GM12878 (cell line): Measurements from ENCODE around the gene PITPNM1.

ENCODE experiments used
- POLR2A ChIP-seq: IDR thresholded peaks from 2 replicates; pipeline ENCODE4 v1.6.1; 2011; ENCODE audit warnings: low read depth, mild to moderate bottlenecking, low read length
- POLR2AphosphoS5 ChIP-seq: IDR thresholded peaks from 2 replicates; pipeline ENCODE4 v1.6.1; 2011; ENCODE audit warnings: mild to moderate bottlenecking, low read length, inconsistent platforms
- TAF1 ChIP-seq: IDR thresholded peaks from 2 replicates; pipeline ENCODE4 v1.6.1; 2011; ENCODE audit warnings: mild to moderate bottlenecking, low read depth, low read length, borderline replicate concordance
- TF ChIP-seq, protein P1 (sequence below), 3 experiments: IDR thresholded peaks in 2 of 3; conservative IDR thresholded peaks in 1 of 3; 2 replicates each; pipeline ENCODE4 v1.5.1; 2011; ENCODE audit warnings: low read depth in 3 of 3, low read length in 3 of 3, mild to moderate bottlenecking in 3 of 3, control low read depth in 2 of 3, moderate library complexity in 2 of 3, inconsistent platforms in 1 of 3, mixed read lengths in 1 of 3; ENCODE audit not compliant: control insufficient read depth in 2 of 3, insufficient read depth in 1 of 3; ENCODE audit errors: extremely low read depth in 1 of 3
- TF ChIP-seq, protein P2 (sequence below): fragments of 450-650 bp; IDR thresholded peaks from 2 replicates; pipeline ENCODE4 v1.6.1; 2016; ENCODE audit warnings: mild to moderate bottlenecking
- TF ChIP-seq, protein P3 (sequence below): IDR thresholded peaks from 2 replicates; pipeline ENCODE4 v1.6.1; 2011; ENCODE audit warnings: mild to moderate bottlenecking, low read depth, low read length, moderate library complexity; ENCODE audit not compliant: insufficient replicate concordance

DNA sequence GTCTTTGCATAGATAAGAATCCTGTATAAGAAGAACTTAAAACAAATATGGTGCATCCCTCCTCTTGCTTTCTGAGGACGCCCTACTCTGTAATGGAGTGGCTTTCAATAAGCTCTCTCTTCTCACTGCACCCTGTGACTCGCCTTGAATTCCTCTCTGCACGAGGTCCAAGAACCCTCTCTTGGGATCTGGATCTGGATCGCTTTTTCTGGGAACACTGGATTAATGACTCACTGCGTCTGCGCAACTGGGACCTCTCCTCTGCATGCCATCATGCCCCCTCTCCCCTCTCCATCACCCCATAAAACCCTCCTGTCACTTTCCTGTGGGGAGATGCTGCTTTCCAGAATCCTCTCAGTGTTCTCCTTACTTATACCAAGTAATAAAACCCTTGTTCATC lies 33.1 kb upstream of the PITPNM1 start:
- TF ChIP-seq POLR2AphosphoS5 (no peak), POLR2A (no peak), TAF1 (no peak)
- TF ChIP-seq, protein P1, sequence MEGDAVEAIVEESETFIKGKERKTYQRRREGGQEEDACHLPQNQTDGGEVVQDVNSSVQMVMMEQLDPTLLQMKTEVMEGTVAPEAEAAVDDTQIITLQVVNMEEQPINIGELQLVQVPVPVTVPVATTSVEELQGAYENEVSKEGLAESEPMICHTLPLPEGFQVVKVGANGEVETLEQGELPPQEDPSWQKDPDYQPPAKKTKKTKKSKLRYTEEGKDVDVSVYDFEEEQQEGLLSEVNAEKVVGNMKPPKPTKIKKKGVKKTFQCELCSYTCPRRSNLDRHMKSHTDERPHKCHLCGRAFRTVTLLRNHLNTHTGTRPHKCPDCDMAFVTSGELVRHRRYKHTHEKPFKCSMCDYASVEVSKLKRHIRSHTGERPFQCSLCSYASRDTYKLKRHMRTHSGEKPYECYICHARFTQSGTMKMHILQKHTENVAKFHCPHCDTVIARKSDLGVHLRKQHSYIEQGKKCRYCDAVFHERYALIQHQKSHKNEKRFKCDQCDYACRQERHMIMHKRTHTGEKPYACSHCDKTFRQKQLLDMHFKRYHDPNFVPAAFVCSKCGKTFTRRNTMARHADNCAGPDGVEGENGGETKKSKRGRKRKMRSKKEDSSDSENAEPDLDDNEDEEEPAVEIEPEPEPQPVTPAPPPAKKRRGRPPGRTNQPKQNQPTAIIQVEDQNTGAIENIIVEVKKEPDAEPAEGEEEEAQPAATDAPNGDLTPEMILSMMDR (IDR thresholded peaks at IDR 0.05 in 2 of 3, conservative IDR thresholded peaks at IDR 0.05 in 1 of 3; ENCODE audit: control insufficient read depth in 2 of 3, extremely low read depth in 1 of 3, insufficient read depth in 1 of 3, low read depth in 3 of 3, low read length in 3 of 3): no peak
- TF ChIP-seq, protein P2, sequence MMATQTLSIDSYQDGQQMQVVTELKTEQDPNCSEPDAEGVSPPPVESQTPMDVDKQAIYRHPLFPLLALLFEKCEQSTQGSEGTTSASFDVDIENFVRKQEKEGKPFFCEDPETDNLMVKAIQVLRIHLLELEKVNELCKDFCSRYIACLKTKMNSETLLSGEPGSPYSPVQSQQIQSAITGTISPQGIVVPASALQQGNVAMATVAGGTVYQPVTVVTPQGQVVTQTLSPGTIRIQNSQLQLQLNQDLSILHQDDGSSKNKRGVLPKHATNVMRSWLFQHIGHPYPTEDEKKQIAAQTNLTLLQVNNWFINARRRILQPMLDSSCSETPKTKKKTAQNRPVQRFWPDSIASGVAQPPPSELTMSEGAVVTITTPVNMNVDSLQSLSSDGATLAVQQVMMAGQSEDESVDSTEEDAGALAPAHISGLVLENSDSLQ: no peak
- TF ChIP-seq, protein P3, sequence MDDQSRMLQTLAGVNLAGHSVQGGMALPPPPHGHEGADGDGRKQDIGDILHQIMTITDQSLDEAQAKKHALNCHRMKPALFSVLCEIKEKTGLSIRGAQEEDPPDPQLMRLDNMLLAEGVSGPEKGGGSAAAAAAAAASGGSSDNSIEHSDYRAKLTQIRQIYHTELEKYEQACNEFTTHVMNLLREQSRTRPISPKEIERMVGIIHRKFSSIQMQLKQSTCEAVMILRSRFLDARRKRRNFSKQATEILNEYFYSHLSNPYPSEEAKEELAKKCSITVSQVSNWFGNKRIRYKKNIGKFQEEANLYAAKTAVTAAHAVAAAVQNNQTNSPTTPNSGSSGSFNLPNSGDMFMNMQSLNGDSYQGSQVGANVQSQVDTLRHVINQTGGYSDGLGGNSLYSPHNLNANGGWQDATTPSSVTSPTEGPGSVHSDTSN: no peak
